ENCODE results near the gene GPSM3. TPM values are rescaled to one million over a fixed set of nuclear protein-coding genes. Genes with fewer than 3 reads are reported as not detected.

The GPSM3 gene
- total and polyA plus RNA-seq, 2 of the 13 experiments (the other 11 are each of a cell fraction or from before 2014, with no cell fraction given) = 0.18 to 6.2 TPM

DNA sequence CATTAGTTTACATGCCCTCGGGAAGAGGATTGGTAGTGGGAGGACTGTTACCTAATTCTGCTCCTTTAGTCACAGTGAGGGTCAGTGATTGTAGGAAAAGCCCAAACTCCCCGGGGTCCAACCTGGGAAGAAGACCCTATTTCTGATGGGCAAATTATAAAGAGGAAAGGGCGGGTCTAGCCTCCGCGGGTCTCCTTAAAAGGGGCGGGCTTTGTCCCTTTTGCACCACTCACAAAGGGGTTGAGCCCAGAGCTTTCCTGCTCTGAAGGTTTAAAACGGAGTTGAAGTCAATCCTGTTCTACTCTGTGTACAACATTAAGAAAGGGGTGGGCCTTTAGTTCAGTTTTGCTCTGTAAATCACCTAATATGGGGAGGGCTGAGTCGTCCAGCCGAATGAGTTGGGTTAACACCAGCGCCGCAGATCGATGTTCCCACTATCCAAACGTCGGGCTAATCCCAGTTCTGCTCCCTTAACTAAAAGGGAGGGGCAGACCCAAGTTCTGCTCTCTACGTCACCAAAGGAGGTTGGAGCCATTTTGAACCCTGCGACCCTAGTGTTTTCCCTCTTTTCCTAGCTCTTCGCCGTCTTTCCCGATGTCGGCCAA is 15.2 kb downstream of the GPSM3 start (continued):
- TF ChIP-seq, protein P1, sequence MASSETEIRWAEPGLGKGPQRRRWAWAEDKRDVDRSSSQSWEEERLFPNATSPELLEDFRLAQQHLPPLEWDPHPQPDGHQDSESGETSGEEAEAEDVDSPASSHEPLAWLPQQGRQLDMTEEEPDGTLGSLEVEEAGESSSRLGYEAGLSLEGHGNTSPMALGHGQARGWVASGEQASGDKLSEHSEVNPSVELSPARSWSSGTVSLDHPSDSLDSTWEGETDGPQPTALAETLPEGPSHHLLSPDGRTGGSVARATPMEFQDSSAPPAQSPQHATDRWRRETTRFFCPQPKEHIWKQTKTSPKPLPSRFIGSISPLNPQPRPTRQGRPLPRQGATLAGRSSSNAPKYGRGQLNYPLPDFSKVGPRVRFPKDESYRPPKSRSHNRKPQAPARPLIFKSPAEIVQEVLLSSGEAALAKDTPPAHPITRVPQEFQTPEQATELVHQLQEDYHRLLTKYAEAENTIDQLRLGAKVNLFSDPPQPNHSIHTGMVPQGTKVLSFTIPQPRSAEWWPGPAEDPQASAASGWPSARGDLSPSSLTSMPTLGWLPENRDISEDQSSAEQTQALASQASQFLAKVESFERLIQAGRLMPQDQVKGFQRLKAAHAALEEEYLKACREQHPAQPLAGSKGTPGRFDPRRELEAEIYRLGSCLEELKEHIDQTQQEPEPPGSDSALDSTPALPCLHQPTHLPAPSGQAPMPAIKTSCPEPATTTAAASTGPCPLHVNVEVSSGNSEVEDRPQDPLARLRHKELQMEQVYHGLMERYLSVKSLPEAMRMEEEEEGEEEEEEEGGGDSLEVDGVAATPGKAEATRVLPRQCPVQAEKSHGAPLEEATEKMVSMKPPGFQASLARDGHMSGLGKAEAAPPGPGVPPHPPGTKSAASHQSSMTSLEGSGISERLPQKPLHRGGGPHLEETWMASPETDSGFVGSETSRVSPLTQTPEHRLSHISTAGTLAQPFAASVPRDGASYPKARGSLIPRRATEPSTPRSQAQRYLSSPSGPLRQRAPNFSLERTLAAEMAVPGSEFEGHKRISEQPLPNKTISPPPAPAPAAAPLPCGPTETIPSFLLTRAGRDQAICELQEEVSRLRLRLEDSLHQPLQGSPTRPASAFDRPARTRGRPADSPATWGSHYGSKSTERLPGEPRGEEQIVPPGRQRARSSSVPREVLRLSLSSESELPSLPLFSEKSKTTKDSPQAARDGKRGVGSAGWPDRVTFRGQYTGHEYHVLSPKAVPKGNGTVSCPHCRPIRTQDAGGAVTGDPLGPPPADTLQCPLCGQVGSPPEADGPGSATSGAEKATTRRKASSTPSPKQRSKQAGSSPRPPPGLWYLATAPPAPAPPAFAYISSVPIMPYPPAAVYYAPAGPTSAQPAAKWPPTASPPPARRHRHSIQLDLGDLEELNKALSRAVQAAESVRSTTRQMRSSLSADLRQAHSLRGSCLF (CRISPR knock-in tag; IDR thresholded peaks at IDR 0.05; ENCODE audit: borderline replicate concordance) = no peak
- TF ChIP-seq NCOA1 (CRISPR knock-in tag; IDR thresholded peaks at IDR 0.05) (no peak), SCMH1 (CRISPR knock-in tag; IDR thresholded peaks at IDR 0.05; ENCODE audit: borderline replicate concordance) (no peak), ZNF644 (CRISPR knock-in tag; IDR thresholded peaks at IDR 0.05; ENCODE audit: low read depth) (no peak), KLF12 (CRISPR knock-in tag; IDR thresholded peaks at IDR 0.05; ENCODE audit: borderline replicate concordance) (no peak), TBX3 (IDR thresholded peaks at IDR 0.05; ENCODE audit: borderline replicate concordance) (no peak), SMAD1 (CRISPR knock-in tag; IDR thresholded peaks at IDR 0.05; ENCODE audit: borderline replicate concordance, low read depth) (peak; percentile 35; the same call in 1 of the 2 replicates), RELA (CRISPR knock-in tag; IDR thresholded peaks at IDR 0.05) (peak; percentile 52; the same call in 1 of the 2 replicates), DMAP1 (CRISPR knock-in tag; IDR thresholded peaks at IDR 0.05) (peak; percentile 78), PCBP2 (optimal IDR thresholded peaks at IDR 0.05; ENCODE audit: low read depth, low read length, poor library complexity, severe bottlenecking) (no peak), SNAI1 (CRISPR knock-in tag; IDR thresholded peaks at IDR 0.05; ENCODE audit: borderline replicate concordance) (no peak), ASH2L (IDR thresholded peaks at IDR 0.05; ENCODE audit: insufficient read length, low read depth, low read length) (peak; percentile 5), ZNF747 (CRISPR knock-in tag; IDR thresholded peaks at IDR 0.05; ENCODE audit: borderline replicate concordance) (peak; percentile 83; the same call in 1 of the 2 replicates)
- TF ChIP-seq, protein P2, sequence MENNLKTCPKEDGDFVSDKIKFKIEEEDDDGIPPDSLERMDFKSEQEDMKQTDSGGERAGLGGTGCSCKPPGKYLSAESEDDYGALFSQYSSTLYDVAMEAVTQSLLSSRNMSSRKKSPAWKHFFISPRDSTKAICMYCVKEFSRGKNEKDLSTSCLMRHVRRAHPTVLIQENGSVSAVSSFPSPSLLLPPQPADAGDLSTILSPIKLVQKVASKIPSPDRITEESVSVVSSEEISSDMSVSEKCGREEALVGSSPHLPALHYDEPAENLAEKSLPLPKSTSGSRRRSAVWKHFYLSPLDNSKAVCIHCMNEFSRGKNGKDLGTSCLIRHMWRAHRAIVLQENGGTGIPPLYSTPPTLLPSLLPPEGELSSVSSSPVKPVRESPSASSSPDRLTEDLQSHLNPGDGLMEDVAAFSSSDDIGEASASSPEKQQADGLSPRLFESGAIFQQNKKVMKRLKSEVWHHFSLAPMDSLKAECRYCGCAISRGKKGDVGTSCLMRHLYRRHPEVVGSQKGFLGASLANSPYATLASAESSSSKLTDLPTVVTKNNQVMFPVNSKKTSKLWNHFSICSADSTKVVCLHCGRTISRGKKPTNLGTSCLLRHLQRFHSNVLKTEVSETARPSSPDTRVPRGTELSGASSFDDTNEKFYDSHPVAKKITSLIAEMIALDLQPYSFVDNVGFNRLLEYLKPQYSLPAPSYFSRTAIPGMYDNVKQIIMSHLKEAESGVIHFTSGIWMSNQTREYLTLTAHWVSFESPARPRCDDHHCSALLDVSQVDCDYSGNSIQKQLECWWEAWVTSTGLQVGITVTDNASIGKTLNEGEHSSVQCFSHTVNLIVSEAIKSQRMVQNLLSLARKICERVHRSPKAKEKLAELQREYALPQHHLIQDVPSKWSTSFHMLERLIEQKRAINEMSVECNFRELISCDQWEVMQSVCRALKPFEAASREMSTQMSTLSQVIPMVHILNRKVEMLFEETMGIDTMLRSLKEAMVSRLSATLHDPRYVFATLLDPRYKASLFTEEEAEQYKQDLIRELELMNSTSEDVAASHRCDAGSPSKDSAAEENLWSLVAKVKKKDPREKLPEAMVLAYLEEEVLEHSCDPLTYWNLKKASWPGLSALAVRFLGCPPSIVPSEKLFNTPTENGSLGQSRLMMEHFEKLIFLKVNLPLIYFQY (CRISPR knock-in tag; IDR thresholded peaks at IDR 0.05; ENCODE audit: borderline replicate concordance) = 0 out of 2 replicates have a peak, but pooled peaks have one; percentile 54
- TF ChIP-seq, protein P3, sequence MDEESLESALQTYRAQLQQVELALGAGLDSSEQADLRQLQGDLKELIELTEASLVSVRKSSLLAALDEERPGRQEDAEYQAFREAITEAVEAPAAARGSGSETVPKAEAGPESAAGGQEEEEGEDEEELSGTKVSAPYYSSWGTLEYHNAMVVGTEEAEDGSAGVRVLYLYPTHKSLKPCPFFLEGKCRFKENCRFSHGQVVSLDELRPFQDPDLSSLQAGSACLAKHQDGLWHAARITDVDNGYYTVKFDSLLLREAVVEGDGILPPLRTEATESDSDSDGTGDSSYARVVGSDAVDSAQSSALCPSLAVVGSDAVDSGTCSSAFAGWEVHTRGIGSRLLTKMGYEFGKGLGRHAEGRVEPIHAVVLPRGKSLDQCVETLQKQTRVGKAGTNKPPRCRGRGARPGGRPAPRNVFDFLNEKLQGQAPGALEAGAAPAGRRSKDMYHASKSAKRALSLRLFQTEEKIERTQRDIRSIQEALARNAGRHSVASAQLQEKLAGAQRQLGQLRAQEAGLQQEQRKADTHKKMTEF (CRISPR knock-in tag; IDR thresholded peaks at IDR 0.05) = peak; percentile 29
- TF ChIP-seq, protein P4, sequence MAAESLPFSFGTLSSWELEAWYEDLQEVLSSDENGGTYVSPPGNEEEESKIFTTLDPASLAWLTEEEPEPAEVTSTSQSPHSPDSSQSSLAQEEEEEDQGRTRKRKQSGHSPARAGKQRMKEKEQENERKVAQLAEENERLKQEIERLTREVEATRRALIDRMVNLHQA (CRISPR knock-in tag; IDR thresholded peaks at IDR 0.05) = no peak
- TF ChIP-seq, protein P5, sequence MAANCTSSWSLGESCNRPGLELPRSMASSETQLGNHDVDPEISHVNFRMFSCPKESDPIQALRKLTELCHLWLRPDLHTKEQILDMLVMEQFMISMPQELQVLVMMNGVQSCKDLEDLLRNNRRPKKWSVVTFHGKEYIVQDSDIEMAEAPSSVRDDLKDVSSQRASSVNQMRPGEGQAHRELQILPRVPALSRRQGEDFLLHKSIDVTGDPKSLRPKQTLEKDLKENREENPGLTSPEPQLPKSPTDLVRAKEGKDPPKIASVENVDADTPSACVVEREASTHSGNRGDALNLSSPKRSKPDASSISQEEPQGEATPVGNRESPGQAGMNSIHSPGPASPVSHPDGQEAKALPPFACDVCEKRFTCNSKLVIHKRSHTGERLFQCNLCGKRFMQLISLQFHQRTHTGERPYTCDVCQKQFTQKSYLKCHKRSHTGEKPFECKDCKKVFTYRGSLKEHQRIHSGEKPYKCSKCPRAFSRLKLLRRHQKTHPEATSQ (CRISPR knock-in tag; IDR thresholded peaks at IDR 0.05; ENCODE audit: borderline replicate concordance) = no peak
